ENCODE data around the gene ARV1. TPM values are rescaled to one million over a fixed set of nuclear protein-coding genes. Genes with fewer than 3 reads are reported as not detected.
"Not testable (repeated sequence)": the region's sequence is repeated elsewhere in the genome, so short reads cannot be mapped to it uniquely, and the experiment has no call there.

Gene ARV1
- total RNA-seq, 1 experiment from 2014 or later, result 8.0 TPM

- Mint-ChIP-seq H3K4me1 (no peaks in the 10 kb centered on the region), H3K27ac (no peak overlapping the region), H3K9me3 (peaks cover 36 to 39% of the 10 kb centered on the region in 2 experiments), H3K4me3 (no peak overlapping the region; a peak in 1 of 5 replicates), H3K36me3 (ENCODE audit: insufficient read depth in 1 of 3, low read depth in 3 of 3) (peaks cover 0 to 21% (median 15%) of the 10 kb centered on the region in 3 experiments; a peak in 6 of 7 replicates), H3K27me3 (ENCODE audit: low read depth) (peaks cover 54% of the 10 kb centered on the region)
- Histone ChIP-seq H3K9ac (ENCODE audit: extremely low read depth, insufficient read length, low read length) (no peak overlapping the region), H3K23me2 (ENCODE audit: insufficient read length, low read depth, low read length, poor library complexity, severe bottlenecking) (no peaks in the 10 kb centered on the region), H2BK5ac (ENCODE audit: insufficient read length, low read length) (no peak overlapping the region), H2AFZ (ENCODE audit: low read length) (no peak overlapping the region), H3K9me3 (ENCODE audit: control insufficient read depth, low read depth, low read length) (no peaks in the 10 kb centered on the region), H3K27ac (ENCODE audit: insufficient read length, low read depth, low read length) (no peak overlapping the region), H2BK12ac (ENCODE audit: insufficient read length, low read depth, low read length) (no peak overlapping the region), H3K4me1 (ENCODE audit: insufficient read depth, low read length) (no peaks in the 10 kb centered on the region), H3T11ph (ENCODE audit: low read length) (no peak overlapping the region), H3K18ac (ENCODE audit: insufficient read length, low read depth, low read length) (no peak overlapping the region), H4K91ac (ENCODE audit: insufficient read length, low read depth, low read length) (no peak overlapping the region), H3K4ac (ENCODE audit: low read depth, low read length) (no peak overlapping the region), H2BK20ac (ENCODE audit: low read depth, low read length, poor library complexity, severe bottlenecking) (no peak overlapping the region), H2BK120ac (ENCODE audit: low read depth, low read length, poor library complexity, severe bottlenecking) (no peak overlapping the region), H3K56ac (ENCODE audit: insufficient read length, low read depth, low read length) (no peak overlapping the region), H3K14ac (ENCODE audit: insufficient read depth, low read length) (no peak overlapping the region), H4K8ac (replicated peaks; ENCODE audit: insufficient read length, low read depth, low read length) (no peak overlapping the region), H4K20me1 (ENCODE audit: control insufficient read depth, insufficient read depth, insufficient read length) (no peaks in the 10 kb centered on the region), H2AK5ac (ENCODE audit: insufficient read length, low read length) (no peak overlapping the region), H3K27me3 (ENCODE audit: insufficient read depth, low read length) (no peaks in the 10 kb centered on the region), H2BK15ac (ENCODE audit: low read depth, low read length) (no peak overlapping the region), H4K5ac (ENCODE audit: insufficient read length, low read depth, low read length) (no peak overlapping the region), H3K23ac (ENCODE audit: insufficient read length, low read depth, low read length) (no peak overlapping the region), H3K4me2 (ENCODE audit: insufficient read depth, insufficient read length, low read length) (no peak overlapping the region), H3K79me1 (ENCODE audit: insufficient read depth, low read depth, low read length, poor library complexity, severe bottlenecking) (no peaks in the 10 kb centered on the region), H3K79me2 (ENCODE audit: insufficient read depth, low read length) (no peaks in the 10 kb centered on the region)
- no peak for TF ChIP-seq CTCF (conservative IDR thresholded peaks at IDR 0.05)
- no peak for DNase-seq
These were observed 23.0 kb downstream of the ARV1 start for GRCh38 chr1:231001892-231002291.

- not testable (repeated sequence) for H3K23me2 ChIP-seq (ENCODE audit: insufficient read length, low read depth, low read length, poor library complexity, severe bottlenecking); H4K8ac ChIP-seq (replicated peaks; ENCODE audit: insufficient read length, low read depth, low read length); H4K5ac ChIP-seq (ENCODE audit: insufficient read length, low read depth, low read length); H3K9ac ChIP-seq (ENCODE audit: extremely low read depth, insufficient read length, low read length); H3K79me2 ChIP-seq (ENCODE audit: insufficient read depth, low read length); H3K4me1 Mint-ChIP-seq; H3K4me2 ChIP-seq (ENCODE audit: insufficient read depth, insufficient read length, low read length); H2BK20ac ChIP-seq (ENCODE audit: low read depth, low read length, poor library complexity, severe bottlenecking); H3K14ac ChIP-seq (ENCODE audit: insufficient read depth, low read length); H3K4me1 ChIP-seq (ENCODE audit: insufficient read depth, low read length); H3K4me3 Mint-ChIP-seq; H2BK12ac ChIP-seq (ENCODE audit: insufficient read length, low read depth, low read length); H4K91ac ChIP-seq (ENCODE audit: insufficient read length, low read depth, low read length); H3K79me1 ChIP-seq (ENCODE audit: insufficient read depth, low read depth, low read length, poor library complexity, severe bottlenecking); H3K36me3 Mint-ChIP-seq (ENCODE audit: insufficient read depth in 1 of 3, low read depth in 3 of 3); H2AFZ ChIP-seq (ENCODE audit: low read length); H4K20me1 ChIP-seq (ENCODE audit: control insufficient read depth, insufficient read depth, insufficient read length); H2AK5ac ChIP-seq (ENCODE audit: insufficient read length, low read length); H3K23ac ChIP-seq (ENCODE audit: insufficient read length, low read depth, low read length); H3K9me3 ChIP-seq (ENCODE audit: control insufficient read depth, low read depth, low read length); H2BK5ac ChIP-seq (ENCODE audit: insufficient read length, low read length); H2BK120ac ChIP-seq (ENCODE audit: low read depth, low read length, poor library complexity, severe bottlenecking); H3K27ac ChIP-seq (ENCODE audit: insufficient read length, low read depth, low read length); H3K56ac ChIP-seq (ENCODE audit: insufficient read length, low read depth, low read length); H3K27ac Mint-ChIP-seq; H3K4ac ChIP-seq (ENCODE audit: low read depth, low read length); H2BK15ac ChIP-seq (ENCODE audit: low read depth, low read length); H3T11ph ChIP-seq (ENCODE audit: low read length); H3K18ac ChIP-seq (ENCODE audit: insufficient read length, low read depth, low read length); DNase-seq; H3K27me3 ChIP-seq (ENCODE audit: insufficient read depth, low read length)
- Mint-ChIP-seq H3K27me3 (ENCODE audit: low read depth) (peaks cover 71% of the 10 kb centered on the region), H3K9me3 (peaks cover 43% of the 10 kb centered on the region in 2 experiments)
- no CpG with 5 or more reads among the region's 1 CpG for WGBS (ENCODE audit: extremely low coverage, insufficient read length, low lambda C conversion rate)
These were observed 28.6 kb downstream of the ARV1 start for GRCh38 chr1:231007535-231007934.
